H9 (cell line): ENCODE measurements around the gene TFCP2. TPM values are rescaled to one million over a fixed set of nuclear protein-coding genes. Genes with fewer than 3 reads are reported as not detected.

Source experiments
- DNase-seq: peaks from one replicate; pipeline ENCODE4 v3.0.0-alpha.2; 2017
- H2AFZ ChIP-seq: one replicate; pipeline ENCODE4 v1.6.1; 2013; ENCODE audit warnings: mild to moderate bottlenecking, low read length, control low read depth, moderate library complexity
- H2AK5ac ChIP-seq: 2 replicates; pipeline ENCODE4 v1.6.1; 2013; ENCODE audit warnings: low read length, control low read depth, mixed read lengths; ENCODE audit not compliant: insufficient read length
- H2BK120ac ChIP-seq: one replicate; pipeline ENCODE4 v1.6.1; 2013; ENCODE audit warnings: low read depth, mild to moderate bottlenecking, low read length, control low read depth, inconsistent platforms; ENCODE audit not compliant: poor library complexity, severe bottlenecking
- H2BK12ac ChIP-seq: 2 replicates; pipeline ENCODE4 v1.6.1; 2013; ENCODE audit warnings: low read length, control low read depth, mixed read lengths, low read depth; ENCODE audit not compliant: insufficient read length
- H2BK15ac ChIP-seq: 2 replicates; pipeline ENCODE4 v1.6.1; 2013; ENCODE audit warnings: low read depth, low read length, control low read depth
- H2BK20ac ChIP-seq: one replicate; pipeline ENCODE4 v1.6.1; 2013; ENCODE audit warnings: low read depth, mild to moderate bottlenecking, low read length, control low read depth, inconsistent platforms; ENCODE audit not compliant: poor library complexity, severe bottlenecking
- H2BK5ac ChIP-seq: 2 replicates; pipeline ENCODE4 v1.6.1; 2013; ENCODE audit warnings: low read length, control low read depth, mixed read lengths; ENCODE audit not compliant: insufficient read length
- H3K14ac ChIP-seq: 2 replicates; pipeline ENCODE4 v1.6.1; 2013; ENCODE audit warnings: low read length, control low read depth; ENCODE audit not compliant: insufficient read depth
- H3K18ac ChIP-seq: 2 replicates; pipeline ENCODE4 v1.6.1; 2013; ENCODE audit warnings: low read depth, mild to moderate bottlenecking, mixed read lengths, low read length, control low read depth; ENCODE audit not compliant: insufficient read length
- H3K23ac ChIP-seq: 2 replicates; pipeline ENCODE4 v1.6.1; 2013; ENCODE audit warnings: low read length, control low read depth, mixed read lengths, low read depth; ENCODE audit not compliant: insufficient read length
- H3K23me2 ChIP-seq: 2 replicates; pipeline ENCODE4 v1.6.1; 2013; ENCODE audit warnings: low read depth, mild to moderate bottlenecking, mixed read lengths, low read length, control low read depth; ENCODE audit not compliant: insufficient read length, poor library complexity, severe bottlenecking
- H3K27ac ChIP-seq: 2 replicates; pipeline ENCODE4 v1.5.1; 2013; ENCODE audit warnings: low read length, control low read depth, mixed read lengths, low read depth; ENCODE audit not compliant: insufficient read length
- H3K27me3 ChIP-seq: 2 replicates; pipeline ENCODE4 v1.6.1; 2013; ENCODE audit warnings: low read length, control low read depth, inconsistent platforms; ENCODE audit not compliant: insufficient read depth
- H3K4ac ChIP-seq: 2 replicates; pipeline ENCODE4 v1.6.1; 2013; ENCODE audit warnings: low read depth, mild to moderate bottlenecking, control low read depth, inconsistent platforms, low read length, moderate library complexity
- H3K4me1 ChIP-seq: 2 replicates; pipeline ENCODE4 v1.6.1; 2013; ENCODE audit warnings: low read length, control low read depth, inconsistent platforms; ENCODE audit not compliant: insufficient read depth
- H3K4me2 ChIP-seq: 2 replicates; pipeline ENCODE4 v1.6.1; 2013; ENCODE audit warnings: low read length, control low read depth, mixed read lengths; ENCODE audit not compliant: insufficient read length, insufficient read depth
- H3K56ac ChIP-seq: 2 replicates; pipeline ENCODE4 v1.6.1; 2013; ENCODE audit warnings: low read depth, mild to moderate bottlenecking, mixed read lengths, low read length, control low read depth; ENCODE audit not compliant: insufficient read length
- H3K79me1 ChIP-seq: 2 replicates; pipeline ENCODE4 v1.6.1; 2013; ENCODE audit warnings: low read depth, mild to moderate bottlenecking, moderate library complexity, low read length, control low read depth, inconsistent platforms; ENCODE audit not compliant: insufficient read depth, poor library complexity, severe bottlenecking
- H3K79me2 ChIP-seq: 2 replicates; pipeline ENCODE4 v1.6.1; 2013; ENCODE audit warnings: low read length, control low read depth, inconsistent platforms; ENCODE audit not compliant: insufficient read depth
- H3K9ac ChIP-seq: 2 replicates; pipeline ENCODE4 v1.6.1; 2013; ENCODE audit warnings: low read length, control low read depth, mixed read lengths; ENCODE audit not compliant: insufficient read length; ENCODE audit errors: extremely low read depth
- H3K9me3 ChIP-seq: one replicate; pipeline ENCODE4 v1.6.1; 2013; ENCODE audit warnings: low read depth, low read length, inconsistent platforms; ENCODE audit not compliant: control insufficient read depth
- H3T11ph ChIP-seq: one replicate; pipeline ENCODE4 v1.6.1; 2013; ENCODE audit warnings: mild to moderate bottlenecking, low read length, control low read depth, inconsistent platforms
- H4K20me1 ChIP-seq: one replicate; pipeline ENCODE4 v1.6.1; 2013; ENCODE audit not compliant: control insufficient read depth, insufficient read length, insufficient read depth
- H4K5ac ChIP-seq: 2 replicates; pipeline ENCODE4 v1.6.1; 2013; ENCODE audit warnings: low read depth, mild to moderate bottlenecking, mixed read lengths, low read length, control low read depth; ENCODE audit not compliant: insufficient read length
- H4K8ac ChIP-seq: replicated peaks from 2 replicates; pipeline ENCODE4 v1.6.1; 2013; ENCODE audit warnings: low read length, control low read depth, mixed read lengths, low read depth; ENCODE audit not compliant: insufficient read length
- H4K91ac ChIP-seq: 2 replicates; pipeline ENCODE4 v1.6.1; 2013; ENCODE audit warnings: low read depth, mild to moderate bottlenecking, moderate library complexity, mixed read lengths, low read length, control low read depth; ENCODE audit not compliant: insufficient read length
- H3K27ac Mint-ChIP-seq, 3 experiments: 2 replicates in 2 of 3; 3 replicates in 1 of 3; pipeline ENCODE4 v1.8.0; 2020 to 2021; ENCODE audit warnings: mixed read lengths in 3 of 3, mild to moderate bottlenecking in 1 of 3, moderate library complexity in 1 of 3
- H3K27me3 Mint-ChIP-seq: 2 replicates; pipeline ENCODE4 v1.8.0; 2021; ENCODE audit warnings: low read depth, mild to moderate bottlenecking, moderate library complexity, mixed read lengths
- H3K36me3 Mint-ChIP-seq, 3 experiments: 2 replicates in 2 of 3; 3 replicates in 1 of 3; pipeline ENCODE4 v1.8.0; 2020 to 2021; ENCODE audit warnings: low read depth in 3 of 3, mixed read lengths in 3 of 3; ENCODE audit not compliant: insufficient read depth in 1 of 3
- H3K4me1 Mint-ChIP-seq, 2 experiments: 2 replicates each; pipeline ENCODE4 v1.8.0; 2020; ENCODE audit warnings: mixed read lengths in 2 of 2
- H3K4me3 Mint-ChIP-seq, 2 experiments: 2 replicates in 1 of 2; 3 replicates in 1 of 2; pipeline ENCODE4 v1.8.0; 2020 to 2021; ENCODE audit warnings: mild to moderate bottlenecking in 2 of 2, mixed read lengths in 2 of 2, moderate library complexity in 1 of 2
- H3K9me3 Mint-ChIP-seq, 2 experiments: 2 replicates in 1 of 2; 3 replicates in 1 of 2; pipeline ENCODE4 v1.8.0; 2020; ENCODE audit warnings: mild to moderate bottlenecking in 2 of 2, mixed read lengths in 2 of 2, moderate library complexity in 1 of 2
- WGBS: extraction: QIAGEN DNeasy Blood & Tissue Kit; methylation state at CpG from one replicate; pipeline ENCODE4 v1.1.7; 2013; ENCODE audit warnings: missing lambda C conversion rate, low lambda C conversion rate, mixed read lengths; ENCODE audit not compliant: insufficient read length; ENCODE audit errors: extremely low coverage; 5-methylcytosine and 5-hydroxymethylcytosine counted together
- total RNA-seq: library from RNA; stranded (reverse); gene quantifications from 2 replicates; pipeline ENCODE4 v1.2.1, GENCODE V29; 2021
- TF ChIP-seq, protein P1 (sequence below): fragments of 200-600 bp; sonication (generic); conservative IDR thresholded peaks from 3 replicates; pipeline ENCODE4 v1.8.0; 2021; ENCODE audit warnings: antibody characterized with exemption, mild to moderate bottlenecking

TFCP2 gene
- total RNA-seq, 1 experiment from 2014 or later, result 27.1 TPM

DNA sequence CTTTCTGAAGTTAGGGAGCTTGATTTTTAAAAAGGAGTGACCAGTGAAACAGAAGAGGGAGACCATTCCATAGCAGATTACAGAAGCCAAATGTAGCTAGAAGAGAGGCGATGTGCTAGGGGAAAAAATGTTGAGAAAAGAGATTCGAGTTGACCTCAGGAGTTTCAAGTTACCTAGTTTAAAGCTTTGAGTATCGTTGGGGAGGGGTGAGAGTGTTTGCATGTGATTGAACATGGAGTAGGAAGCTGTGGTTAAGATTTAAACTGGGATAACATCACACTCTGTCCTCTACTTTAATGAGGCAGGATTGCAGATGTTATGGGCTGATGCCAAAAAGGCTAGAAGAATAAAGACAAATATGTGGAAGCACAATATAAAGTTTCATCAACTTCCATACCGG is 121.1 kb downstream of the TFCP2 start:
- H3K9me3 Mint-ChIP-seq, result no peaks in the 10 kb centered on the region; a peak in 1 of 5 replicates
- no peak overlapping the region for H2BK15ac ChIP-seq
- H3K27me3 ChIP-seq, result no peaks in the 10 kb centered on the region
- H3T11ph ChIP-seq, result no peak overlapping the region
- no peak overlapping the region for H3K23ac ChIP-seq
- peaks cover 19 to 40% (median 32%) of the 10 kb centered on the region in 3 experiments; a peak in 6 of 7 replicates for H3K36me3 Mint-ChIP-seq
- H2BK5ac ChIP-seq, result no peak overlapping the region
- H3K79me1 ChIP-seq, result no peaks in the 10 kb centered on the region
- H4K91ac ChIP-seq, result no peak overlapping the region
- H4K5ac ChIP-seq, result no peak overlapping the region
- no peak overlapping the region for H3K9ac ChIP-seq
- WGBS, result no CpG with 5 or more reads among the region's 4 CpGs
- no peak overlapping the region for H2BK12ac ChIP-seq
- H3K4me3 Mint-ChIP-seq, result no peak overlapping the region
- no peak overlapping the region for H2BK120ac ChIP-seq
- H3K4me1 Mint-ChIP-seq, result peaks cover 11 to 16% of the 10 kb centered on the region in 2 experiments
- H2AK5ac ChIP-seq, result no peak overlapping the region
- H4K20me1 ChIP-seq, result no peaks in the 10 kb centered on the region
- H3K18ac ChIP-seq, result no peak overlapping the region
- DNase-seq, result no peak
- H3K56ac ChIP-seq, result no peak overlapping the region
- H3K4ac ChIP-seq, result no peak overlapping the region
- no peak overlapping the region for H2AFZ ChIP-seq
- H3K79me2 ChIP-seq, result no peaks in the 10 kb centered on the region
- 0 out of 2 replicates have a peak, but pooled peaks cover 2% of the 10 kb centered on the region for H3K4me1 ChIP-seq
- H3K27me3 Mint-ChIP-seq, result no peaks in the 10 kb centered on the region
- H3K27ac ChIP-seq, result no peak overlapping the region
- no peak overlapping the region for H3K14ac ChIP-seq
- peaks cover 6% of the 10 kb centered on the region for H3K23me2 ChIP-seq
- no peak overlapping the region for H2BK20ac ChIP-seq
- H3K4me2 ChIP-seq, result no peak overlapping the region
- no peaks in the 10 kb centered on the region for H3K9me3 ChIP-seq
- peak overlapping the region in 1 of 3 experiments; percentile 29; a peak in 3 of 7 replicates for H3K27ac Mint-ChIP-seq
- TF ChIP-seq, protein P1, sequence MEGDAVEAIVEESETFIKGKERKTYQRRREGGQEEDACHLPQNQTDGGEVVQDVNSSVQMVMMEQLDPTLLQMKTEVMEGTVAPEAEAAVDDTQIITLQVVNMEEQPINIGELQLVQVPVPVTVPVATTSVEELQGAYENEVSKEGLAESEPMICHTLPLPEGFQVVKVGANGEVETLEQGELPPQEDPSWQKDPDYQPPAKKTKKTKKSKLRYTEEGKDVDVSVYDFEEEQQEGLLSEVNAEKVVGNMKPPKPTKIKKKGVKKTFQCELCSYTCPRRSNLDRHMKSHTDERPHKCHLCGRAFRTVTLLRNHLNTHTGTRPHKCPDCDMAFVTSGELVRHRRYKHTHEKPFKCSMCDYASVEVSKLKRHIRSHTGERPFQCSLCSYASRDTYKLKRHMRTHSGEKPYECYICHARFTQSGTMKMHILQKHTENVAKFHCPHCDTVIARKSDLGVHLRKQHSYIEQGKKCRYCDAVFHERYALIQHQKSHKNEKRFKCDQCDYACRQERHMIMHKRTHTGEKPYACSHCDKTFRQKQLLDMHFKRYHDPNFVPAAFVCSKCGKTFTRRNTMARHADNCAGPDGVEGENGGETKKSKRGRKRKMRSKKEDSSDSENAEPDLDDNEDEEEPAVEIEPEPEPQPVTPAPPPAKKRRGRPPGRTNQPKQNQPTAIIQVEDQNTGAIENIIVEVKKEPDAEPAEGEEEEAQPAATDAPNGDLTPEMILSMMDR, result no peak
- no peak overlapping the region for H4K8ac ChIP-seq
